ENCODE results near the gene NUP54.

The NUP54 gene

DNA sequence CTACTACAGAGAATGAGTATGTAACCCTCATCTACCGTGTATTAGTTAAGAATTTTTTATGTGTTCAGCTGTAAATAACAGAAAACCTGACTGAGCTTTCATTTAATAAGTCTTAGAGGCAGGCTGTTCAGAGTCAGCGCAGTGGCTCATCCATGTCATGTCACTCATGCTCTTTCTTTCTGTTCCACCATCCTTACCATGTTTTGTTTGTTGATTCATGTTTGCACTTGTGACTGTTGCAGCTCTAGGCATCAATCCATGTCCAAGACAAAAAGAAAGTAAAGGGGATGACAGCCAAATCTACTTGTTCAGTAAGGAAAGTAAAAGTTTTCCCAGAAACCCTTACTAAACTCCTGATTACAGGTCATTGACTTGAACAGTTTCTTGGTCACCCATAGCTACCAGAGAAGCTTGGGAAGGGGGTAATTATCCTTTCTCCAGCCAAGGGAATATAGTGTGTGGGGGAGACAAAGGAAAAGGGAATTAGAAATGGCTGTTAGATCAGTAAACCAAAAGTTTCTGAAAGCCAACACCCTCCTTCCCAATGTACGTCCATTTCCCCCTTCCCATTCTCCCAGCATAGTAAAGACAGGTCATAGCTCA is 64.7 kb downstream of the NUP54 start:
- H3K9ac ChIP-seq (ENCODE audit: low read length), result no peak overlapping the region
- H3K4me2 ChIP-seq (ENCODE audit: low read length), result no peak overlapping the region
- no peaks in the 10 kb centered on the region for H4K20me1 ChIP-seq (ENCODE audit: insufficient read depth, low read length)
- H3K27me3 ChIP-seq (ENCODE audit: low read depth, low read length), result no peaks in the 10 kb centered on the region
- no peaks in the 10 kb centered on the region for H3K79me2 ChIP-seq (ENCODE audit: low read length)
- H3K4me3 ChIP-seq (ENCODE audit: low read length), result no peak overlapping the region
- no peak overlapping the region for H3K27ac ChIP-seq (ENCODE audit: low read length)
- no peak overlapping the region for H2AFZ ChIP-seq (ENCODE audit: low read depth, low read length)
- H3K9me3 ChIP-seq (ENCODE audit: insufficient read depth, low read length), result no peaks in the 10 kb centered on the region
- no peaks in the 10 kb centered on the region for H3K36me3 ChIP-seq (replicated peaks; ENCODE audit: low read depth, low read length)
- H3K4me1 ChIP-seq (ENCODE audit: low read length), result peaks cover 13% of the 10 kb centered on the region
- TF ChIP-seq, protein P1, sequence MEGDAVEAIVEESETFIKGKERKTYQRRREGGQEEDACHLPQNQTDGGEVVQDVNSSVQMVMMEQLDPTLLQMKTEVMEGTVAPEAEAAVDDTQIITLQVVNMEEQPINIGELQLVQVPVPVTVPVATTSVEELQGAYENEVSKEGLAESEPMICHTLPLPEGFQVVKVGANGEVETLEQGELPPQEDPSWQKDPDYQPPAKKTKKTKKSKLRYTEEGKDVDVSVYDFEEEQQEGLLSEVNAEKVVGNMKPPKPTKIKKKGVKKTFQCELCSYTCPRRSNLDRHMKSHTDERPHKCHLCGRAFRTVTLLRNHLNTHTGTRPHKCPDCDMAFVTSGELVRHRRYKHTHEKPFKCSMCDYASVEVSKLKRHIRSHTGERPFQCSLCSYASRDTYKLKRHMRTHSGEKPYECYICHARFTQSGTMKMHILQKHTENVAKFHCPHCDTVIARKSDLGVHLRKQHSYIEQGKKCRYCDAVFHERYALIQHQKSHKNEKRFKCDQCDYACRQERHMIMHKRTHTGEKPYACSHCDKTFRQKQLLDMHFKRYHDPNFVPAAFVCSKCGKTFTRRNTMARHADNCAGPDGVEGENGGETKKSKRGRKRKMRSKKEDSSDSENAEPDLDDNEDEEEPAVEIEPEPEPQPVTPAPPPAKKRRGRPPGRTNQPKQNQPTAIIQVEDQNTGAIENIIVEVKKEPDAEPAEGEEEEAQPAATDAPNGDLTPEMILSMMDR (IDR thresholded peaks at IDR 0.05; ENCODE audit: low read depth, low read length), result no peak
- TF ChIP-seq EZH2phosphoT487 (IDR thresholded peaks at IDR 0.05; ENCODE audit: low read depth), result no peak

DNA sequence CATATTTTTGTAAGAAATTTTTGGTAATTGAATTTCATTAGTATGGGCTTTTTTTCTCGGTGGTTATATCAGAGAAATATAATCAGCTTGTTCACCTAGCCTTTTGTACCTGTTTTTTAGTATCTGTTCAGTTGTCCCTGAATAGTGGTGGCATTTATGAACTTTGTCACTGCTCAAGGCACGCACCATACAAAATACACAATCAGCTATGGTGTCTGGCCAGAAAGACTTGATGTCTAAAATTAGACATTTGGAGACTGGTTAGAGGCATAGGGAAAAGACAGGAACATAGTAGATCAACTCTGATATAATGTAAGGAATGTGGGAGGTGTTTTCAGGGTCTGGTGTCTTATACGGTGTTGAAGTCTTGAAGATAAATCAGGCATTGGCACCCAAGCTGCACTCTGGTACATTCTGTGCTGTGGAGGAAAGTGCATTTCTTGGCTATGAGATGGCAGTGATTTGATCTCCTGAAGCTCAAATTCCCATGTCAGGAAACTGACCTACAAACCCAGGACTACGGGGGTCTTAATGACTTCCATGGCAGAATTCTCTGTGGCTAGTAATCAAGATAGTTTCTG is 70.1 kb downstream of the NUP54 start:
- Histone ChIP-seq H3K27ac (ENCODE audit: low read length) (no peak overlapping the region), H3K4me2 (ENCODE audit: low read length) (no peak overlapping the region), H3K9me3 (ENCODE audit: insufficient read depth, low read length) (no peaks in the 10 kb centered on the region), H2AFZ (ENCODE audit: low read depth, low read length) (no peak overlapping the region), H3K4me1 (ENCODE audit: low read length) (peaks cover 6% of the 10 kb centered on the region; the same call in 1 of the 2 replicates), H3K79me2 (ENCODE audit: low read length) (no peaks in the 10 kb centered on the region), H3K4me3 (ENCODE audit: low read length) (no peak overlapping the region), H3K36me3 (replicated peaks; ENCODE audit: low read depth, low read length) (no peaks in the 10 kb centered on the region), H3K9ac (ENCODE audit: low read length) (no peak overlapping the region), H3K27me3 (ENCODE audit: low read depth, low read length) (no peaks in the 10 kb centered on the region), H4K20me1 (ENCODE audit: insufficient read depth, low read length) (no peaks in the 10 kb centered on the region)
- TF ChIP-seq EZH2phosphoT487 (IDR thresholded peaks at IDR 0.05; ENCODE audit: low read depth), result no peak
- TF ChIP-seq, protein P1 (IDR thresholded peaks at IDR 0.05; ENCODE audit: low read depth, low read length), result no peak

DNA sequence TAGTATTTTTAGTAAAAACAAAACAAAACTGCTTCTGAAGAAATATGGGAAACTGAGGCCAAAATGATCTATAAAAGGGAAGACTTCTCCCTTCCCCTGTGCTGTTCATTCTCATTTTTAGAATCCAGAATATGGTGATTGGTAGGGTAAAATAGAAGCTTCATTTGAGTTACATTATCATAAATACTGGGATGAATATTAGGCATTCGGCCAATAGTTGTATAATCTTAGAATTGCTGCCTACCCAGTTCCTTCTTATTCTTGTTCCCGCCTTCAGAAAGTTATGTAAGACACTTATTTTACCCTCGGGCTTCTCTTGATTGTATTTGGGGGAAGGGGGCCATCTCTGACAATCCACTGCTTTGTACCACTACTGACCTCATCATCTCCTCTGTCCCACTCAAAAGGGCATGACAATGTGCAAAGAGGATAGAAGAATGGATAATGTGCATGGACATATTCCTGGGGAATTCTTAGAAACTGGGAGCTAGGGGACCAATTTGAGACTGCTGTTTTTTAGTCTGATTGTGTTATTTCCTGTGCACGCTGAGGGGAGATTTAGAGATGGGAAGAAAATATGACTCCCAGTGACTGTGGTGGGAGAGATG is 73.1 kb downstream of the NUP54 start:
- H3K36me3 ChIP-seq (replicated peaks; ENCODE audit: low read depth, low read length), result no peaks in the 10 kb centered on the region
- H3K4me2 ChIP-seq (ENCODE audit: low read length), result no peak overlapping the region
- no peaks in the 10 kb centered on the region for H3K27me3 ChIP-seq (ENCODE audit: low read depth, low read length)
- TF ChIP-seq, protein P1 (IDR thresholded peaks at IDR 0.05; ENCODE audit: low read depth, low read length), result no peak
- no peak for TF ChIP-seq EZH2phosphoT487 (IDR thresholded peaks at IDR 0.05; ENCODE audit: low read depth)
- H3K79me2 ChIP-seq (ENCODE audit: low read length), result no peaks in the 10 kb centered on the region
- H3K4me3 ChIP-seq (ENCODE audit: low read length), result no peak overlapping the region
- H3K4me1 ChIP-seq (ENCODE audit: low read length), result peaks cover 6% of the 10 kb centered on the region; the same call in 1 of the 2 replicates
- no peaks in the 10 kb centered on the region for H4K20me1 ChIP-seq (ENCODE audit: insufficient read depth, low read length)
- H3K9ac ChIP-seq (ENCODE audit: low read length), result no peak overlapping the region
- H3K27ac ChIP-seq (ENCODE audit: low read length), result no peak overlapping the region
- H2AFZ ChIP-seq (ENCODE audit: low read depth, low read length), result no peak overlapping the region
- H3K9me3 ChIP-seq (ENCODE audit: insufficient read depth, low read length), result no peaks in the 10 kb centered on the region

DNA sequence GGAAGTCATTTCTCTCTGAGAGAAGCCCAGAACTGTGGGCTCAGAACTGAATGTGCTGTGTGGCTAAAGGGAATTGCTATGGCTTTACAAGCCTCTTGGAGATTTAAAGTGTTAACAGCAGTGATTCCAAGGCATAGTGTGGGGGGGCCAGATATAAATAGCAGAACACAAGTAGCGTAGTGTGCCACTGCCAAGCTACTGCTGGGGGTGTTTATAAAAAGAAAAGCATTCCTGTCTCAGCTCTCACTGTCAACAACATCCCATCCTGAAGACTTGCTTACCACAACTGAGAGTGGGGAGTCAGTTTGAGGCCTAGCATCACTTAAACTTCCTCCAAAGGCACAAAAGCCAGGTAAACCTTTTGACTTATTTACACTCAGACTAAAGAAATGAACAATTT is 73.7 kb downstream of the NUP54 start, which contains the start of gene ART3:
ART3 (plus strand) TSS at position 242 of the 400 bp plus-strand sequence. CDS start 1,181 bp downstream, outside the sequence.
- no peaks in the 10 kb centered on the region for H3K79me2 ChIP-seq (ENCODE audit: low read length)
- no peak within 1 kb of the TSS for H3K9ac ChIP-seq (ENCODE audit: low read length)
- no peaks in the 10 kb centered on the region for H3K27me3 ChIP-seq (ENCODE audit: low read depth, low read length)
- H4K20me1 ChIP-seq (ENCODE audit: insufficient read depth, low read length), result no peaks in the 10 kb centered on the region
- no peak within 1 kb of the TSS for H3K27ac ChIP-seq (ENCODE audit: low read length)
- H3K4me3 ChIP-seq (ENCODE audit: low read length), result no peak within 1 kb of the TSS
- H3K4me1 ChIP-seq (ENCODE audit: low read length), result peaks cover 6% of the 10 kb centered on the region; the same call in 1 of the 2 replicates
- H2AFZ ChIP-seq (ENCODE audit: low read depth, low read length), result no peak within 1 kb of the TSS
- no peak for TF ChIP-seq EZH2phosphoT487 (IDR thresholded peaks at IDR 0.05; ENCODE audit: low read depth)
- TF ChIP-seq, protein P1 (IDR thresholded peaks at IDR 0.05; ENCODE audit: low read depth, low read length), result no peak
- H3K4me2 ChIP-seq (ENCODE audit: low read length), result no peak within 1 kb of the TSS
- no peaks in the 10 kb centered on the region for H3K36me3 ChIP-seq (replicated peaks; ENCODE audit: low read depth, low read length)
- no peaks in the 10 kb centered on the region for H3K9me3 ChIP-seq (ENCODE audit: insufficient read depth, low read length)
